ENCODE data around the gene MAGEA4.

Gene MAGEA4

DNA sequence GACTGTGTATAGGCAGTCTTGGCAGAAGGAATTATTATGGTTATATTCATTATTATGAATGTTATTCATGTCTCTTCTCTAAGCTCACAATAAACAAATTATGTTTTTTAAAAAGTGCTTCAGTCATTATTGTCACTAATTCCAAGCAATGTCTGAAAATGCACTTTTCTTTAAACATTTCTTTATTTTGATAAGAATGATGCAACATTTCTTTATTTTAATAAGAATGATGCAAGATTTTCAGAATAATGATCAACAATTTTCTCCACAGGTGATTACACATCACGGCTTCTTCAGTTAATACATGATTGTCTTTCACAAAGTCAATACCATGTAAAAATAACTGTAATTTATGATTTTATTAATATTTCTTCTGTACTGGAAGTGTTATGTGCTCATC, 22.7 kb downstream of the MAGEA4 start:
- FAIRE-seq = no peak

DNA sequence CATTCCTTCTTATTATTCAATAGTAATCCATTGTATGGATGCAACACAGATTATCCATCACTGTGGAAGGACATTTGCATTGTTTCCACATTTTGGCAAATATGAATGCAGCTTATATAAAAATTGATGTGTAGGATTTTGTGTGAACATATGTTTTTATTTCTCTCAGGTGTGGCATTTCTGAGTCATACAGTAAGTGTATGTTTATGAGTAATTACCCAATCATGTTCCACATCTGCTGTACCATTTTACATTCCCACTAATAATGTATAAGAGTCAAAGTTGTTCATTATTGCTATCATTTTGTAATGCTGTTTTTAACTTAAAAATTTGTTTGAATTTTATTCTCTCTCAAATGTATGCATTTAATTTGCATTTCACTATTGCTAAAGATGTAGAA, 25.5 kb downstream of the MAGEA4 start:
- FAIRE-seq = no peak

DNA sequence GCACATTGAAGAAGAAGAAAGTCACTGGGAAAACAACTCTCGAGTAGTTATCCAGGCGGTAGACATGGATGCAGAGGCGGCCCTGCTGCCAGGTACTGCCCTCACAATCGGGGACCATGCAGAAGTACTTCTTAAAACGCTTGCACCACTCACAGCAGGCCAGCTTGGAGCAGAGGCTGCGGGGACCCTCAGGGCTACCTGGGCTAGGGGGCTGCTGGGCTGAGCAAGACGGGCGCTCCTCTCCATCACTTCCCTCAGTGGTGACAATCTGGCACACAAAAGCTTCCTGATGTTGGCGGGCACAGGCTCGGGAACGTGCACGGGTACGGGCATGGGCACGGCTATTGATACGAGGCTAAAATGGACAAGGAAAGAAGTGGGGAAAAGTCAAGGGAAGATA, 42.0 kb downstream of the MAGEA4 start:
- FAIRE-seq = no peak

DNA sequence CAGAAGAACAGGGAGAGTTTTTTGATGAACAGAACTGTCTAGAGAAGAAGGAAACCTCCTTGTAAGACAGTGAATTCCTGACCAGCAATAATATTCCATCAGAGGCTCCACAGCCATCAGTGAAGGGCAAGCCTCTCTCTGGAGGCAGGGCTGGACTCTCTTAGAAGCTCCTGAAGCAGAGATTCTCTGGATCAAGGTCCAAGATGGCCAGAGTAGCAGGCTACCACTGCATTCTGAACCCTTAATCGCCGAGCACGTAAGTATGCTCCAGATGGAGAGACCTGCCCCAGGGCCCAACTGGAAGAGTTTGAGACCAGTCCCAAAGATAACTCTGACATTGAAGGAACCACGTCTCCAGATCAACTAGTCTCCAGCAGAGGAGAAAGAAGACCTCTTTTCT, 45.4 kb downstream of the MAGEA4 start:
- no peak for FAIRE-seq

DNA sequence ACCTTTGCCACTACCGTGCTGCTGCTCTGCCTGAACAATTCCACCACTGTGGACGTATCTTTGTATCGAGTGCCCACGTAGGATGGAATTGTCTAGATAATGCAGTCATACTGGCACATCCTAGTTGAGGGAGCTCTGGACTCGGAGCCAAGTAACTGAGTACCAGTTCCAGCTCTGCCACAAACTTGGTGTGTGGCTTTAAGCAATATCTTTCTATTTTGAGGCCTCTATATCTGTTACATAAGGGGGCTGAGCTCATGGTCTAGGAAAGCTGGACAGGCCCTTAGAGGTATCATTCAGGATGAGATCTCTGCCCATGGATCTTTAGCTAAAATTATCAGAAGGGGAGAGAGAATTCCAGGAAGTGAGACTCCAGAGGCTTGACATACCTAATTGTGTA, 49.3 kb downstream of the MAGEA4 start:
- FAIRE-seq = no peak

DNA sequence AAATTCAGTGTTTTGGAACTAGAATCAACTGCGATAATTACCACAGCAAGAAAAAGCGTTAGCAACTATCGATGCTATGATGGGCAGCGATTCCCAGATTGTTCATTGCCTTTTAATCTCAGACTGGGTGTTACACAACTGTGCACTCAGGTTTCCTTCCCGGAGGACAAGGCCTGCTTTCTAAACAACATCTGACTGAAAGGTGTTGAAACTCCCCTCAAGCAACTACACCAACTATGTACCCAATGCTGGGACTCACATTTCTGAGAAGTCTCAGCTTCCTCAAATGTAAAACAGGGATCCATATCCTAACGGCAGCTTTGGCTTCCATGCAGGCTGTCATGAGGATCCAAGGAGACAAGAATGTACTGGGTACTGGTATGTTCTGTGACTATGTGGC, 53.5 kb downstream of the MAGEA4 start:
- no peak for FAIRE-seq

DNA sequence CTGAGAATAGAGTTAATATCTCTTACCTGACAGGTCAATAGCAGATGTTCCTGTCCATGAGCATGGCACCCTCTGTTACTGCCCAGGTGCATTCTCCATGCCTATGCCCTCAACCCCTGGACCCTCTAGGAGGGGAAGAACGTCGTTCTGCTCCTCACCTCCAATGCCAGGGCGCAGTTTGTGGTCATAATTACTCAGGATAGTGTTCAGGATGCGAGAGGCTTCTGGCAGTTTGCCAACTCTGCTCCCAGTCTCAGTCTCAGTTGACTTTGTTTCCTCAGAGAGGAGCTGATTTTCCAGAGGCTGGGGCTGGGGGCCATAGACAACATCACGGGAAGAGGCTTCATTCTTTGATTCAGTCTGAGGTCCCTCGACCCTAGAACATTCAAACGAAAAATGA, 57.3 kb downstream of the MAGEA4 start:
- no peak for FAIRE-seq

DNA sequence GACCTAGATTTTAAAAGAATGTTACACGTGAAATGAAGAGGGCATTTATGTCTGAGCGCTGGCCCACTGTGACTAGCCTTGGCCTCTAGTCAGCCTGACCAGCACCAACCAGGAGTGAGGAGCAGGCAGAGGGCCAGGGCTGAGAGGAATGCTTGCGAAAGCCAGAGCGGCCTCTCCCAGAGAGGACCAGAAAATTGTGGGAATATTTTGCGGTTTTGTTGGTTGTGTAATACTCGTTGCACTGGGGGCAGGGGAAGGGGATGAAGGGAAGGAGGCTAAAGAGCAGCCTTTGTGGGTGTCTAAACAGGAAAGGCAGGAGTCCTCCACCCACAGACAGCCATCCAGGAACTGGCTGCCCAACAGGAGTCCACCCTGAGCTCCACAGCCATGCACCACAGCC, 58.0 kb downstream of the MAGEA4 start:
- FAIRE-seq = no peak

DNA sequence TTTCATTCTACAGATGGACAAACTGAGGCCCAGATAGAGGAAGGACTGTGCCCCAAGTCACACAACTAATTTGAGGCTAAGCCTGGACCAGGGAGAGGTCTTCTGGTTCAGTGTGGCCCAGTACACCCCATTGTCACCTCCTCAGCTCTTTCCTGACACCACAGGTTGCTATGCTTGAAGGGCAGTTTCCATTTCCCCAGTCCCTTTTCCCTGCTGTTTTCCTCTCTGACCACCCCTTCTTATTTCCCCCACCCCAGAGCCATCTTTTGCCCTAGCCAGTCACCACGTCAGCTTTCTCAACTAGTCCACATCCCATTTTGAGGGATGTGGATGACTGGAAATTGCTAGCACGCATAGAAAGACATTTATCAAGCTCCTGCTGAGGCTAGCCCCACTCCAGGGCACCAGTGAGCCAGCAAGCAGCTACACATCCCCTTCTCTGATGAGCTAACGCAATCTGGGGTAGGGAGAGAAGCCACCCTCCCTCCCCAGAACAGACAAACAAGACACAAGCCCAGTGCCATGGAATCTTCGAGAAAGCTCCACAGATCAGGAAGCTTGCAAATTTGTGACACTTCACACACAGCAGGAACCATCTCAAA, 60.5 kb downstream of the MAGEA4 start:
- FAIRE-seq = no peak

DNA sequence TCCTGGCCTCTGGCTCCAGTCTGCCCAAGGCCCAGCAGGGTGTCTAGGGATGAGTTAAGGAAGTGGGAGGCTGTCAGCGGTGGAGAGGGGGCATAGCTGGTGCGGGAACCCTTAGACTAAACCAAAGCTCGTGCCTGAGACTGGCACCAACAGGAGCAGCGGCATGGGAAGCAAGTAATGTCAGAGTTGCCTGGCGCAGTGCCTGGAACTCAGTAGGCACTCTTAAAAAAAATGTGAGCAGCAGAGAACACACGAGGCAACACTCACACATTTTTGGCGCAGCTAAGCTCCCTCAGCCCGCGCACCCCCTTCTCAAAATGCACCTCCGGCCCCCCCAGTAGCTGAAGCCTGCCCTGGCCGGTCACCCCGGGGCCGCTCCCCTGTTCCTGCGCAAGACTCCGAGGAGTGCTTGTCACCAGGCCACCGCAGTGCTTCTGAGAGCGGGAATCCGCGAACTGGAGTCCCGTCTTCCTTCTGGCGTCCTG, 61.2 kb downstream of the MAGEA4 start:
- no peak for FAIRE-seq
